ENCODE data around the gene RRAGD. TPM values are rescaled to one million over a fixed set of nuclear protein-coding genes. Genes with fewer than 3 reads are reported as not detected.

Gene RRAGD
- total and polyA plus RNA-seq, 3 donors from 2014 or later, result 17.0 to 27.0 (median 19.4) TPM

DNA sequence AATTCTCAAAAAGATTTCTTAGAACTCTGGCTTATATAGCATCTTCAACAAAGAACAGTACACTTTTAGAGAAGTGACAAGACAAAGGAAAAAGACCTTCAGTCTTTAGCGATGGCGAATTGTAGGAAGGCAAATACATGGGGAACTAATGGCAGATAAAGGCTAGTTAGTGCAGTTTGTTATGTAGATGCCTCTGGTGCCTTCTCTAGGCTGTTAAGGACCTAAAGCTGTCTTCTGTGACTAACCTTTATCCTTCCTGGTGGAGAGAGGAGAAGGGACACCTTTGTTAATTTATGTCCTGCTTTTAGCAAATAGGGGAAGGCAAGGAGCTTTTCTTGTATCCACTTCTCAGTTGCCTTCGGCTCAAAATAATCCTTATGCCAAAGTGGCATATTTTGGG, 28.1 kb upstream of the RRAGD start:
- no peaks in the 10 kb centered on the region for H3K27me3 ChIP-seq
- no peaks in the 10 kb centered on the region for H3K36me3 ChIP-seq (ENCODE audit: low read depth, missing control alignments)
- no peak overlapping the region for H3K27ac ChIP-seq
- peaks cover 7% of the 10 kb centered on the region for H3K4me1 ChIP-seq
- H3K9me3 ChIP-seq, result no peaks in the 10 kb centered on the region
- WGBS, 2 donors, result 86 to 95% methylated on average over 3 of the region's 3 CpGs
- intact Hi-C loops (cut with DNase I; ENCODE audit: low total_unique reads), result no loop called here
- TF ChIP-seq POLR2A (IDR thresholded peaks at IDR 0.05), result no peak
- TF ChIP-seq, protein P1, sequence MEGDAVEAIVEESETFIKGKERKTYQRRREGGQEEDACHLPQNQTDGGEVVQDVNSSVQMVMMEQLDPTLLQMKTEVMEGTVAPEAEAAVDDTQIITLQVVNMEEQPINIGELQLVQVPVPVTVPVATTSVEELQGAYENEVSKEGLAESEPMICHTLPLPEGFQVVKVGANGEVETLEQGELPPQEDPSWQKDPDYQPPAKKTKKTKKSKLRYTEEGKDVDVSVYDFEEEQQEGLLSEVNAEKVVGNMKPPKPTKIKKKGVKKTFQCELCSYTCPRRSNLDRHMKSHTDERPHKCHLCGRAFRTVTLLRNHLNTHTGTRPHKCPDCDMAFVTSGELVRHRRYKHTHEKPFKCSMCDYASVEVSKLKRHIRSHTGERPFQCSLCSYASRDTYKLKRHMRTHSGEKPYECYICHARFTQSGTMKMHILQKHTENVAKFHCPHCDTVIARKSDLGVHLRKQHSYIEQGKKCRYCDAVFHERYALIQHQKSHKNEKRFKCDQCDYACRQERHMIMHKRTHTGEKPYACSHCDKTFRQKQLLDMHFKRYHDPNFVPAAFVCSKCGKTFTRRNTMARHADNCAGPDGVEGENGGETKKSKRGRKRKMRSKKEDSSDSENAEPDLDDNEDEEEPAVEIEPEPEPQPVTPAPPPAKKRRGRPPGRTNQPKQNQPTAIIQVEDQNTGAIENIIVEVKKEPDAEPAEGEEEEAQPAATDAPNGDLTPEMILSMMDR (IDR thresholded peaks at IDR 0.05), result no peak
- DNase-seq, result no peak
- H3K4me3 ChIP-seq, result no peak overlapping the region

DNA sequence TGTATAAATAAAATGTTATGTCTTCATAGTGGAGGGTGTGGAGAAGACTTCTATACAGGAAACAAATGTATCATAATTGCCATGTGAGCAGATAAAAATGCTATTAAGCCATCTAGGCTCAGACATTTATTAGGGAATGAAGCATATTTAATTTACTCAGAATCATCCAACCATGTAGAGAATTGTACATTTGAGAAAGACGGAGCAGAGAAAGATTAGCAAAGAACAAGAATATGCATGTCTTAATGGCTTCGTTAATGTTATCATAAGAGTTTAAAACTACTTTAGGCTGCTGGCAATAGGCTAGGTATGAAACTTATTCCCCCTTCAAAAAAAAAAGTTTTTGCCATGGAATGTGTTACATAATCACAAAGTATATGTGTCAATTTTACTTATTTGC, 26.9 kb upstream of the RRAGD start:
- TF ChIP-seq, protein P1 (IDR thresholded peaks at IDR 0.05), result no peak
- TF ChIP-seq POLR2A (IDR thresholded peaks at IDR 0.05), result no peak
- Histone ChIP-seq H3K4me1 (peaks cover 12% of the 10 kb centered on the region), H3K36me3 (ENCODE audit: low read depth, missing control alignments) (no peaks in the 10 kb centered on the region), H3K27ac (no peak overlapping the region), H3K27me3 (no peaks in the 10 kb centered on the region), H3K9me3 (no peaks in the 10 kb centered on the region), H3K4me3 (no peak overlapping the region)
- intact Hi-C loops (cut with DNase I; ENCODE audit: low total_unique reads), result loop anchor here (10.0 kb wide), 1 partner anchor 176 kb away; no protein-coding TSS in a partner anchor
- no peak for DNase-seq
- 76 to 84% methylated on average over 2 of the region's 2 CpGs for WGBS, 2 donors

DNA sequence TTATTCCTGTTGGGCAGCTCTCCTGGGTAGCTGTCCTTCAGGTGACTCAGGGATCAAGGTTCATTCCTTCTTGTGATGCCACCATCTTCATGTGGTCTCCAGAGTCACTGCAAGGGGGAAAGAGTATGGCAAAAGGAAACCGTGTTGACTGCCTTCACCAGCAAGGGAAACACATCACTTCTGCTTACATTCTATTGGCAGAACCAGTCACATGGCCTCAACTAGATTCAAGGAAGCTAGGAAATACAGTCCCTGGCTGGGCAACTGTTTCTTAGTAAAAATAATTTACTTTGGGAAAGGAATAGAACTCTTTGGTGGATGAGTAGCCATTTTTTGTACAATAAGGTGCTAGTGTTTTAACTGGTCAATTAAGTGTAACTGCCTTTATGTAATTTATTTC, 26.2 kb upstream of the RRAGD start:
- no peak for DNase-seq
- Histone ChIP-seq H3K27me3 (no peaks in the 10 kb centered on the region), H3K27ac (no peak overlapping the region), H3K4me3 (no peak overlapping the region), H3K9me3 (no peaks in the 10 kb centered on the region), H3K4me1 (peaks cover 12% of the 10 kb centered on the region), H3K36me3 (ENCODE audit: low read depth, missing control alignments) (no peaks in the 10 kb centered on the region)
- no peak for TF ChIP-seq POLR2A (IDR thresholded peaks at IDR 0.05)
- TF ChIP-seq, protein P1 (IDR thresholded peaks at IDR 0.05), result no peak
- WGBS, 2 donors, result 81 to 85% methylated on average over 1 of the region's 1 CpG
- intact Hi-C loops (cut with DNase I; ENCODE audit: low total_unique reads), result loop anchor here (10.0 kb wide), 1 partner anchor 177 kb away; no protein-coding TSS in a partner anchor

DNA sequence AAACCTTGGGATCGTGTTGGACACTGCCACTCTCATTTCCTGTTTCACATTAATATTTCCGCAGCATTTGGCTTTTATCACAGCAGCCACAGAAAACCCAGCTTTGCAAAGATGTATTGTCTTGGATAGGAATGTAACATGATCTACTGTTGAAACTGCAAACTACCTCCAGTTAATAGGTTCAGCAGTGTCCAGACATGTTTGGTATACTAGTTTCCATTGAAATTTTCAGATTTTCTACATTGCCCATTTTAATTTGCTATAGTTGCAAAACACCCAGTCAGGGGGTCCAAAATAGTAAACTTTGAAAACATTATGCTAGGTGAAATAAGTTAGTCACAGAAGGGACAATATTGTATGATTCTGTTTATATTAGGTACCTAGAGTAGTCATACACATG, 24.2 kb upstream of the RRAGD start:
- no peak overlapping the region for H3K4me3 ChIP-seq
- no peaks in the 10 kb centered on the region for H3K36me3 ChIP-seq (ENCODE audit: low read depth, missing control alignments)
- peaks cover 12% of the 10 kb centered on the region for H3K4me1 ChIP-seq
- intact Hi-C loops (cut with DNase I; ENCODE audit: low total_unique reads), result loop anchor here (10.0 kb wide), 1 partner anchor 179 kb away; no protein-coding TSS in a partner anchor
- TF ChIP-seq, protein P1 (IDR thresholded peaks at IDR 0.05), result no peak
- TF ChIP-seq POLR2A (IDR thresholded peaks at IDR 0.05), result no peak
- 25 to 47% methylated on average over 2 of the region's 2 CpGs for WGBS, 2 donors
- peak overlapping the region in 1 of 2 donors; percentile 18 for H3K27ac ChIP-seq
- no peaks in the 10 kb centered on the region for H3K9me3 ChIP-seq
- DNase-seq, result no peak
- H3K27me3 ChIP-seq, result no peaks in the 10 kb centered on the region

DNA sequence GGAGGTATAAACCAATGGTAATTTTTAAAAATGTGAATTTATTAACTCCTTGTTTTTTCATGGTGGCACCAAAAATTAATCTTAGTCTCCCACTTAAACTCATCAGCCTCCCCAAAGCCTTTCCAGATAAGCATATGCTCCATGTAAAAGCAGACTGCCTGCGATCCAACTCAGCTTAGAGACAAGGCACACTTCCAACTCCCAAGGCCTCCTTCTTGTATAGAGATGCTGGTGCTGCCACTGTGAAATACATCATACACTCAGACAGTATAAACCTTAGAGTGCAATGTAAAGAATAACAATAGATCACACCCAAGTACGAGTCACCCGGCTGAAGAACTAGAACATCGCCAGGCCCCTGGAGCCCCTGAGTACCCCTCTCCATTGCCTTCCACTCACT, 22.9 kb upstream of the RRAGD start:
- TF ChIP-seq, protein P1 (IDR thresholded peaks at IDR 0.05), result no peak
- TF ChIP-seq POLR2A (IDR thresholded peaks at IDR 0.05), result no peak
- WGBS, 2 donors, result 59 to 73% methylated on average over 4 of the region's 4 CpGs
- peak; percentile 40 for DNase-seq
- Histone ChIP-seq H3K27me3 (no peaks in the 10 kb centered on the region), H3K4me1 (peaks cover 12% of the 10 kb centered on the region), H3K36me3 (ENCODE audit: low read depth, missing control alignments) (no peaks in the 10 kb centered on the region), H3K27ac (peak overlapping the region; percentile 18 to 39), H3K4me3 (no peak overlapping the region), H3K9me3 (no peaks in the 10 kb centered on the region)
- intact Hi-C loops (cut with DNase I; ENCODE audit: low total_unique reads), result loop anchor here (10.0 kb wide), 1 partner anchor 180 kb away; no protein-coding TSS in a partner anchor
